Activated naive CD8-positive, alpha-beta T cell treated with anti-CD3 and anti-CD28 coated beads, Interleukin-2, amount 10 ng/mL, durations not matched to agents 7 days and 5 days (primary cell): Measurements from ENCODE around the gene DMD. TPM values are rescaled to one million over a fixed set of nuclear protein-coding genes. Genes with fewer than 3 reads are reported as not detected.
"Not testable (repeated sequence)": the region's sequence is repeated elsewhere in the genome, so short reads cannot be mapped to it uniquely, and the experiment has no call there.

Experiments
- ATAC-seq: fragments of 150-1000 bp; cut with Tn5 transposase; one replicate; pipeline ENCODE4 v1.10.0; 2021; ENCODE audit warnings: low read depth, moderate library complexity
- POLR2A ChIA-PET: fragments of 350-600 bp; sonication (Branson Sonifier 250); formaldehyde crosslinking; loops from one replicate; lab custom pipeline; 2021; ENCODE audit warnings: antibody characterized with exemption; lab: Charles Lee
- DNase-seq: peaks from one replicate; pipeline ENCODE4 v3.0.0; 2021
- H3K27ac Mint-ChIP-seq: one replicate; pipeline ENCODE4 v1.8.0; 2022; ENCODE audit warnings: mild to moderate bottlenecking, mixed read lengths
- H3K27me3 Mint-ChIP-seq: one replicate; pipeline ENCODE4 v1.8.0; 2022; ENCODE audit warnings: mild to moderate bottlenecking, moderate library complexity, mixed read lengths
- H3K36me3 Mint-ChIP-seq: one replicate; pipeline ENCODE4 v1.8.0; 2021; ENCODE audit warnings: mild to moderate bottlenecking, mixed read lengths
- H3K4me1 Mint-ChIP-seq: one replicate; pipeline ENCODE4 v1.8.0; 2021; ENCODE audit warnings: mixed read lengths
- H3K4me3 Mint-ChIP-seq: one replicate; pipeline ENCODE4 v1.8.0; 2022; ENCODE audit warnings: mild to moderate bottlenecking, moderate library complexity, mixed read lengths
- H3K9me3 Mint-ChIP-seq: one replicate; pipeline ENCODE4 v1.8.0; 2021; ENCODE audit warnings: mixed read lengths
- total RNA-seq, 2 experiments: library from RNA; stranded (reverse); gene quantifications; one replicate each; pipeline ENCODE4 v1.2.3, GENCODE V29; 2021

Gene DMD
- total RNA-seq, 2 experiments from 2014 or later = 0.17 TPM; not detected in 1

- Mint-ChIP-seq H3K27ac (no peak overlapping the region), H3K4me3 (no peak overlapping the region), H3K27me3 (no peaks in the 10 kb centered on the region), H3K9me3 (no peaks in the 10 kb centered on the region), H3K4me1 (no peaks in the 10 kb centered on the region), H3K36me3 (no peaks in the 10 kb centered on the region)
- POLR2A ChIA-PET = no interaction called here
- DNase-seq (no peak), ATAC-seq (no peak)
Observed at GRCh38 chrX:33188286-33188685, 23.1 kb downstream of the DMD start.

- H3K4me3 Mint-ChIP-seq, H3K9me3 Mint-ChIP-seq, H3K27ac Mint-ChIP-seq, H3K4me1 Mint-ChIP-seq, DNase-seq, POLR2A ChIA-PET, ATAC-seq, H3K27me3 Mint-ChIP-seq, H3K36me3 Mint-ChIP-seq: not testable (repeated sequence)
Observed at GRCh38 chrX:33184803-33185202, 26.5 kb downstream of the DMD start.

GRCh38 chrX:33183361-33183760 is 28.0 kb downstream of the DMD start:
- H3K36me3 Mint-ChIP-seq = no peaks in the 10 kb centered on the region
- POLR2A ChIA-PET = no interaction called here
- no peak overlapping the region for H3K27ac Mint-ChIP-seq
- H3K27me3 Mint-ChIP-seq = no peaks in the 10 kb centered on the region
- ATAC-seq = no peak
- H3K9me3 Mint-ChIP-seq = no peaks in the 10 kb centered on the region
- no peak overlapping the region for H3K4me3 Mint-ChIP-seq
- no peaks in the 10 kb centered on the region for H3K4me1 Mint-ChIP-seq
- no peak for DNase-seq

GRCh38 chrX:33178690-33179089 is 32.7 kb downstream of the DMD start:
- H3K27ac Mint-ChIP-seq = no peak overlapping the region
- ATAC-seq (no peak), DNase-seq (no peak)
- H3K9me3 Mint-ChIP-seq = no peaks in the 10 kb centered on the region
- no peaks in the 10 kb centered on the region for H3K36me3 Mint-ChIP-seq
- H3K27me3 Mint-ChIP-seq = no peaks in the 10 kb centered on the region
- H3K4me3 Mint-ChIP-seq = no peak overlapping the region
- POLR2A ChIA-PET = no interaction called here
- H3K4me1 Mint-ChIP-seq = no peaks in the 10 kb centered on the region

GRCh38 chrX:33178218-33178617 is 33.1 kb downstream of the DMD start:
- H3K4me3 Mint-ChIP-seq = no peak overlapping the region
- H3K9me3 Mint-ChIP-seq = no peaks in the 10 kb centered on the region
- H3K27me3 Mint-ChIP-seq = no peaks in the 10 kb centered on the region
- no peak for ATAC-seq
- no peak for DNase-seq
- POLR2A ChIA-PET = no interaction called here
- H3K4me1 Mint-ChIP-seq = no peaks in the 10 kb centered on the region
- H3K36me3 Mint-ChIP-seq = no peaks in the 10 kb centered on the region
- H3K27ac Mint-ChIP-seq = no peak overlapping the region

GRCh38 chrX:33175201-33175600 is 36.1 kb downstream of the DMD start:
- ATAC-seq (no peak), DNase-seq (no peak)
- Mint-ChIP-seq H3K9me3 (no peaks in the 10 kb centered on the region), H3K4me1 (no peaks in the 10 kb centered on the region), H3K27me3 (no peaks in the 10 kb centered on the region), H3K36me3 (no peaks in the 10 kb centered on the region), H3K4me3 (no peak overlapping the region), H3K27ac (no peak overlapping the region)
- POLR2A ChIA-PET = no interaction called here

- H3K27ac Mint-ChIP-seq = no peak overlapping the region
Observed at GRCh38 chrX:33171041-33171440, 40.3 kb downstream of the DMD start.

GRCh38 chrX:33161829-33162228 is 49.5 kb downstream of the DMD start:
- DNase-seq = no peak
- H3K4me1 Mint-ChIP-seq = no peaks in the 10 kb centered on the region
- H3K36me3 Mint-ChIP-seq = no peaks in the 10 kb centered on the region
- H3K9me3 Mint-ChIP-seq = no peaks in the 10 kb centered on the region
- ATAC-seq = no peak
- H3K27ac Mint-ChIP-seq = no peak overlapping the region
- no peaks in the 10 kb centered on the region for H3K27me3 Mint-ChIP-seq
- POLR2A ChIA-PET = no interaction called here
- no peak overlapping the region for H3K4me3 Mint-ChIP-seq

More at GRCh38 chrX:33171041-33171440, 40.3 kb downstream of the DMD start:
- no peaks in the 10 kb centered on the region for H3K9me3 Mint-ChIP-seq
- H3K4me3 Mint-ChIP-seq = no peak overlapping the region
- POLR2A ChIA-PET = no interaction called here
- no peaks in the 10 kb centered on the region for H3K27me3 Mint-ChIP-seq
- no peak for ATAC-seq
- H3K4me1 Mint-ChIP-seq = no peaks in the 10 kb centered on the region
- DNase-seq = no peak
- no peaks in the 10 kb centered on the region for H3K36me3 Mint-ChIP-seq

GRCh38 chrX:33160273-33160672 is 51.1 kb downstream of the DMD start:
- no peaks in the 10 kb centered on the region for H3K36me3 Mint-ChIP-seq
- DNase-seq (no peak), ATAC-seq (no peak)
- no peak overlapping the region for H3K27ac Mint-ChIP-seq
- no peaks in the 10 kb centered on the region for H3K4me1 Mint-ChIP-seq
- POLR2A ChIA-PET = no interaction called here
- H3K9me3 Mint-ChIP-seq = no peaks in the 10 kb centered on the region
- no peak overlapping the region for H3K4me3 Mint-ChIP-seq
- H3K27me3 Mint-ChIP-seq = no peaks in the 10 kb centered on the region

- Mint-ChIP-seq H3K36me3 (no peaks in the 10 kb centered on the region), H3K27me3 (no peaks in the 10 kb centered on the region), H3K4me1 (no peaks in the 10 kb centered on the region)
Observed at GRCh38 chrX:33156152-33156726, 55.1 kb downstream of the DMD start.

GRCh38 chrX:33149580-33149979 is 61.8 kb downstream of the DMD start:
- POLR2A ChIA-PET = no interaction called here
- DNase-seq (no peak), ATAC-seq (no peak)
- no peaks in the 10 kb centered on the region for H3K9me3 Mint-ChIP-seq
- no peak overlapping the region for H3K27ac Mint-ChIP-seq
- no peaks in the 10 kb centered on the region for H3K27me3 Mint-ChIP-seq
- H3K4me3 Mint-ChIP-seq = no peak overlapping the region
- H3K36me3 Mint-ChIP-seq = no peaks in the 10 kb centered on the region
- H3K4me1 Mint-ChIP-seq = no peaks in the 10 kb centered on the region

More at GRCh38 chrX:33156152-33156726, 55.1 kb downstream of the DMD start:
- Mint-ChIP-seq H3K4me3 (no peak overlapping the region), H3K27ac (no peak overlapping the region), H3K9me3 (no peaks in the 10 kb centered on the region)
- ATAC-seq (no peak), DNase-seq (no peak)
- POLR2A ChIA-PET = no interaction called here

- H3K36me3 Mint-ChIP-seq = no peaks in the 10 kb centered on the region
- no peaks in the 10 kb centered on the region for H3K27me3 Mint-ChIP-seq
- DNase-seq (no peak), ATAC-seq (no peak)
- no peaks in the 10 kb centered on the region for H3K9me3 Mint-ChIP-seq
- no peak overlapping the region for H3K27ac Mint-ChIP-seq
- H3K4me3 Mint-ChIP-seq = no peak overlapping the region
- POLR2A ChIA-PET = no interaction called here
- no peaks in the 10 kb centered on the region for H3K4me1 Mint-ChIP-seq
Observed at GRCh38 chrX:33149085-33149484, 62.3 kb downstream of the DMD start.

- ATAC-seq (no peak), DNase-seq (no peak)
- no peak overlapping the region for H3K4me3 Mint-ChIP-seq
- H3K9me3 Mint-ChIP-seq = peaks cover 2% of the 10 kb centered on the region
- H3K27me3 Mint-ChIP-seq = no peaks in the 10 kb centered on the region
- no peak overlapping the region for H3K27ac Mint-ChIP-seq
- no peaks in the 10 kb centered on the region for H3K36me3 Mint-ChIP-seq
- POLR2A ChIA-PET = no interaction called here
- H3K4me1 Mint-ChIP-seq = no peaks in the 10 kb centered on the region
Observed at GRCh38 chrX:33142331-33142730, 69.0 kb downstream of the DMD start.

- POLR2A ChIA-PET = no interaction called here
- no peaks in the 10 kb centered on the region for H3K4me1 Mint-ChIP-seq
Observed at GRCh38 chrX:33138677-33139249, 72.6 kb downstream of the DMD start.

More at GRCh38 chrX:33138677-33139249, 72.6 kb downstream of the DMD start:
- Mint-ChIP-seq H3K27me3 (no peaks in the 10 kb centered on the region), H3K4me3 (no peak overlapping the region), H3K9me3 (peaks cover 2% of the 10 kb centered on the region), H3K27ac (no peak overlapping the region), H3K36me3 (no peaks in the 10 kb centered on the region)
- DNase-seq (no peak), ATAC-seq (no peak)
